Progenitor cell of endocrine pancreas (in vitro differentiated cells): Measurements from ENCODE around the gene TWIST2. TPM values are rescaled to one million over a fixed set of nuclear protein-coding genes. Genes with fewer than 3 reads are reported as not detected.

ENCODE experiments used
- DNase-seq: peaks from one replicate; pipeline ENCODE4 v3.0.0; 2021; ENCODE audit warnings: low spot score; ENCODE audit not compliant: unreplicated experiment
- H3K27ac Mint-ChIP-seq: 2 replicates; pipeline ENCODE4 v1.8.0; 2021; ENCODE audit warnings: mild to moderate bottlenecking, moderate library complexity, mixed read lengths
- H3K27me3 Mint-ChIP-seq: 2 replicates; pipeline ENCODE4 v1.8.0; 2021; ENCODE audit warnings: mixed read lengths
- H3K36me3 Mint-ChIP-seq: 2 replicates; pipeline ENCODE4 v1.8.0; 2022; ENCODE audit warnings: mixed read lengths; ENCODE audit not compliant: insufficient read depth
- H3K4me1 Mint-ChIP-seq: 2 replicates; pipeline ENCODE4 v1.8.0; 2021; ENCODE audit warnings: low read depth, mixed read lengths
- H3K4me3 Mint-ChIP-seq: 2 replicates; pipeline ENCODE4 v1.8.0; 2021; ENCODE audit warnings: low read depth, mild to moderate bottlenecking, moderate library complexity, mixed read lengths
- H3K9me3 Mint-ChIP-seq: 2 replicates; pipeline ENCODE4 v1.8.0; 2021; ENCODE audit warnings: low read depth, mixed read lengths
- total RNA-seq: library from RNA; stranded (reverse); gene quantifications from 2 replicates; pipeline ENCODE4 v1.2.1, GENCODE V29; 2021
- TF ChIP-seq, protein P1 (sequence below): fragments of 200-600 bp; sonication (generic); IDR thresholded peaks from one replicate; pipeline ENCODE4 v1.5.0; 2021; ENCODE audit warnings: antibody characterized with exemption, mild to moderate bottlenecking; ENCODE audit not compliant: unreplicated experiment

TWIST2 gene
- total RNA-seq, 1 donor from 2014 or later: not detected

DNA sequence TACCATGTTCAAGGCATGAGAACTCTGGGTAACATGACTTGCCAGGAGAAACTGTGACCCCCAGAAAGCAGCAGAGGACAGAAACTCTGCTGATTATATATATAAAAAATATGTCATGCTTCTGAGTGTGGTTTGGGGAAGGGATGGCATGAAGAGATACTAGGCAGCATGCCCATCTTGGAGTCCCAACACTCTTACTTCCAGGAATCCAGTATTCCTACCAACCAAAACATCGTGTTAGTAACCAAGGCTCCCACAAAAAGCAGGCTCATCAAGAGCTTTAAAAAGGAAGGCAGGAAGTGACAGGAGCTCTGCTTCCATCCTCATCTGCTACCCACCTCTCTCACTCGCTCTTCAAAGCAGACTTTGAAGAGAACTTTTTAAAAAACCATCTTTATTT lies 31.6 kb upstream of the TWIST2 start:
- H3K4me3 Mint-ChIP-seq: no peak overlapping the region
- peaks cover 60% of the 10 kb centered on the region for H3K27me3 Mint-ChIP-seq
- TF ChIP-seq, protein P1, sequence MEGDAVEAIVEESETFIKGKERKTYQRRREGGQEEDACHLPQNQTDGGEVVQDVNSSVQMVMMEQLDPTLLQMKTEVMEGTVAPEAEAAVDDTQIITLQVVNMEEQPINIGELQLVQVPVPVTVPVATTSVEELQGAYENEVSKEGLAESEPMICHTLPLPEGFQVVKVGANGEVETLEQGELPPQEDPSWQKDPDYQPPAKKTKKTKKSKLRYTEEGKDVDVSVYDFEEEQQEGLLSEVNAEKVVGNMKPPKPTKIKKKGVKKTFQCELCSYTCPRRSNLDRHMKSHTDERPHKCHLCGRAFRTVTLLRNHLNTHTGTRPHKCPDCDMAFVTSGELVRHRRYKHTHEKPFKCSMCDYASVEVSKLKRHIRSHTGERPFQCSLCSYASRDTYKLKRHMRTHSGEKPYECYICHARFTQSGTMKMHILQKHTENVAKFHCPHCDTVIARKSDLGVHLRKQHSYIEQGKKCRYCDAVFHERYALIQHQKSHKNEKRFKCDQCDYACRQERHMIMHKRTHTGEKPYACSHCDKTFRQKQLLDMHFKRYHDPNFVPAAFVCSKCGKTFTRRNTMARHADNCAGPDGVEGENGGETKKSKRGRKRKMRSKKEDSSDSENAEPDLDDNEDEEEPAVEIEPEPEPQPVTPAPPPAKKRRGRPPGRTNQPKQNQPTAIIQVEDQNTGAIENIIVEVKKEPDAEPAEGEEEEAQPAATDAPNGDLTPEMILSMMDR: no peak
- no peaks in the 10 kb centered on the region for H3K36me3 Mint-ChIP-seq
- no peaks in the 10 kb centered on the region for H3K4me1 Mint-ChIP-seq
- peaks cover 3% of the 10 kb centered on the region for H3K9me3 Mint-ChIP-seq
- DNase-seq: no peak
- H3K27ac Mint-ChIP-seq: no peak overlapping the region

DNA sequence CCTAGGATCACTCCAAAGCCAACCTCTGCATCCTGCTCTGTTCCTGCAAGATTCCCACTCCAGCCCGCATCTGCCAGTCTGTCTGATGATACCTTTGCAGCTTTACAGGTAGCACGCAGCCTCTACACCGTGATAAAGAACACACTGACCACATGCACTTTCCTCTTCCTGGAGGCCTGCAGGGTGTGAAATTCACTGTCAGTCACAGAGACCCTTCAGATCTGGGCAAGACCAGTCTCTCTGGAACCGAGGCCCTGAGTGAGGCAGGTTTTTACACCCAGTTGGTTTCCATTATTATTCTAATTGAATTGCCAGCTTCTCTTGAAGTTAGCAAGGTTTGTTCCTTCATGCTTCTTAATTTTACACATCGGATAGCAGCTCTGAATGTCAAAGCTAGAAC lies 30.5 kb upstream of the TWIST2 start:
- Mint-ChIP-seq H3K4me3 (no peak overlapping the region), H3K27me3 (peaks cover 63% of the 10 kb centered on the region), H3K9me3 (peaks cover 3% of the 10 kb centered on the region), H3K27ac (no peak overlapping the region), H3K4me1 (no peaks in the 10 kb centered on the region), H3K36me3 (no peaks in the 10 kb centered on the region)
- DNase-seq: no peak
- TF ChIP-seq, protein P1: no peak

DNA sequence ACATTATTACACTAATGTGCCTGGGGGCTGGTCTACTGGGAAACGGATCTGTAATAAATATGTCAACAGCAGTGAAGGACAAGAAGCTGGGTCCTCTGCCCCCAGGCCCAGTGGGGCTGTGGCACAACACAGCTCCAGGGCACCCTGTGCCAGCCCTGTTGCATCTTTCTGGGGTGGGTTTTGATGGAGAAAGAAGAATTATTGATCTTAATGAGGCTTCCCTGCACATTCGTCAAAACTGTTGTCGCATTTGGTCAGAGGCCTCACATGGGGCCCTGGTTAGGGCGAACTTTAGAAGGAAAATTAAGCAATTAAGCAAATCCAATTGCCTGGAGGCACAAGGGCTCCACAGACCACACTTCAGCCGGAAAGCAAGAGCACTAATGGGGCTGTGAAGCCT lies 30.0 kb upstream of the TWIST2 start:
- TF ChIP-seq, protein P1: no peak
- H3K27ac Mint-ChIP-seq: no peak overlapping the region
- H3K9me3 Mint-ChIP-seq: peaks cover 3% of the 10 kb centered on the region
- H3K4me1 Mint-ChIP-seq: no peaks in the 10 kb centered on the region
- H3K36me3 Mint-ChIP-seq: no peaks in the 10 kb centered on the region
- no peak overlapping the region for H3K4me3 Mint-ChIP-seq
- DNase-seq: no peak
- H3K27me3 Mint-ChIP-seq: peaks cover 60% of the 10 kb centered on the region

DNA sequence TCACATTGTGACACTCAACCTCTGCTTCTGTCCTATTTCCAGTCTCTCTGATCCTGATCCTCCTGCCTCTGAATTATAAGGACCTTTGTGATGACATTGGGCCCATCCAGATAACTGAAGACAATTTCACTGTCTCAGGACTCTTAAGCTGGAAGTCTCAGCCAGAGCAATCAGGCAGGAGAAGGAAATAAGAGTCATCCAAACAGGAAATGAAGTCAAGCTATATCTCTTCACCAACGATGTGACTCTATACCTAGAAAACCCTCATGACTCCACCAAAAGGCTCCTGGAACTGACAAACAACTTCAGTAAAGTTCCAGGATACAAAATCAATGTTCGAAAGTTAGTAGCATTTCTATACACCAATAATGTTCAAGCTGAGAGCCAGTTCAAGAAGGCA lies 29.3 kb upstream of the TWIST2 start:
- H3K36me3 Mint-ChIP-seq: no peaks in the 10 kb centered on the region
- H3K27me3 Mint-ChIP-seq: peaks cover 54% of the 10 kb centered on the region
- no peak overlapping the region for H3K27ac Mint-ChIP-seq
- H3K9me3 Mint-ChIP-seq: peaks cover 3% of the 10 kb centered on the region
- H3K4me1 Mint-ChIP-seq: no peaks in the 10 kb centered on the region
- no peak overlapping the region for H3K4me3 Mint-ChIP-seq
- TF ChIP-seq, protein P1: no peak
- DNase-seq: no peak

DNA sequence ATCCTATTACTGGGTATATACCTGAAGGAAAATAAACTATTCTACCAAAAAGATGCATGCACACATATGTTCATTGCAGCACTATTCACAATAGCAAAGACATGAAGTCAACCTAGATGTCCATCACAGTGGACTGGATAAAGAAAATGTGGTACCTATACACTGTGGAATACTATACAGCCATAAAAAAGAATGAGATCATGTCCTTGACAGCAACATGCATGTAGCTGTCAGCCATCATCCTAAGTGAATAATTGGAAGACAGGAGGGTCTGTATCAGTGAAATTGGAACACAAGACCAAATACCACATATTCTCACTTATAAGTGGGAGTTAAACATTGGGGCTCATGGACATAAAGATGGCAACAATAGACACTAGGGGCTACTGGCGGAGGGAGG lies 27.7 kb upstream of the TWIST2 start:
- no peak for DNase-seq
- no peak overlapping the region for H3K27ac Mint-ChIP-seq
- H3K4me3 Mint-ChIP-seq: no peak overlapping the region
- peaks cover 15% of the 10 kb centered on the region for H3K9me3 Mint-ChIP-seq
- H3K36me3 Mint-ChIP-seq: no peaks in the 10 kb centered on the region
- H3K4me1 Mint-ChIP-seq: no peaks in the 10 kb centered on the region
- peaks cover 44% of the 10 kb centered on the region for H3K27me3 Mint-ChIP-seq
- TF ChIP-seq, protein P1: no peak
